GM18517 (cell line): ENCODE data around the gene MLN.

Experiments used
- ATAC-seq: cut with Tn5 transposase; IDR thresholded peaks from one replicate; pipeline ENCODE4 v1.9.1; 2021; ENCODE audit warnings: mild to moderate bottlenecking, moderate library complexity; ENCODE audit not compliant: unreplicated experiment

The MLN gene

GRCh38 chr6:33803571-33804053 is at the start of gene MLN:
Gene MLN (minus strand): TSS chr6:33804003. CDS start chr6:33801163, 2,840 bp downstream.
- no peak for ATAC-seq

- no peak for ATAC-seq
Measured at GRCh38 chr6:33853026-33853425, 49.2 kb upstream of the MLN start.

- no peak for ATAC-seq
Measured at GRCh38 chr6:33851959-33852358, 48.2 kb upstream of the MLN start.

GRCh38 chr6:33850869-33851541 is 47.2 kb upstream of the MLN start:
- no peak for ATAC-seq

- ATAC-seq, result no peak
Measured at GRCh38 chr6:33850296-33850695, 46.5 kb upstream of the MLN start.

- no peak for ATAC-seq
Measured at GRCh38 chr6:33849500-33850075, 45.8 kb upstream of the MLN start.

GRCh38 chr6:33848484-33848883 is 44.7 kb upstream of the MLN start:
- ATAC-seq, result no peak

- no peak for ATAC-seq
Measured at GRCh38 chr6:33847867-33848266, 44.1 kb upstream of the MLN start.

- no peak for ATAC-seq
Measured at GRCh38 chr6:33847078-33847477, 43.3 kb upstream of the MLN start.

GRCh38 chr6:33846226-33846625 is 42.4 kb upstream of the MLN start:
- no peak for ATAC-seq

GRCh38 chr6:33845031-33845745 is 41.4 kb upstream of the MLN start:
- ATAC-seq, result no peak

GRCh38 chr6:33843131-33844121 is 39.6 kb upstream of the MLN start:
- no peak for ATAC-seq

- ATAC-seq, result no peak
Measured at GRCh38 chr6:33841868-33842267, 38.1 kb upstream of the MLN start.

- ATAC-seq, result no peak
Measured at GRCh38 chr6:33841070-33841469, 37.3 kb upstream of the MLN start.

- peak; percentile 56 for ATAC-seq
Measured at GRCh38 chr6:33840048-33840926, 36.5 kb upstream of the MLN start.

GRCh38 chr6:33839399-33840047 is 35.7 kb upstream of the MLN start:
- no peak for ATAC-seq

GRCh38 chr6:33838983-33839382 is 35.2 kb upstream of the MLN start:
- no peak for ATAC-seq

GRCh38 chr6:33837971-33838665 is 34.3 kb upstream of the MLN start:
- ATAC-seq, result no peak
